ENCODE measurements around the gene EFCC1. TPM values are rescaled to one million over a fixed set of nuclear protein-coding genes. Genes with fewer than 3 reads are reported as not detected.

EFCC1 gene
- polyA plus RNA-seq, 2 of the 4 experiments (the other 2 are of a cell fraction), result 0.04 TPM; not detected in 1

DNA sequence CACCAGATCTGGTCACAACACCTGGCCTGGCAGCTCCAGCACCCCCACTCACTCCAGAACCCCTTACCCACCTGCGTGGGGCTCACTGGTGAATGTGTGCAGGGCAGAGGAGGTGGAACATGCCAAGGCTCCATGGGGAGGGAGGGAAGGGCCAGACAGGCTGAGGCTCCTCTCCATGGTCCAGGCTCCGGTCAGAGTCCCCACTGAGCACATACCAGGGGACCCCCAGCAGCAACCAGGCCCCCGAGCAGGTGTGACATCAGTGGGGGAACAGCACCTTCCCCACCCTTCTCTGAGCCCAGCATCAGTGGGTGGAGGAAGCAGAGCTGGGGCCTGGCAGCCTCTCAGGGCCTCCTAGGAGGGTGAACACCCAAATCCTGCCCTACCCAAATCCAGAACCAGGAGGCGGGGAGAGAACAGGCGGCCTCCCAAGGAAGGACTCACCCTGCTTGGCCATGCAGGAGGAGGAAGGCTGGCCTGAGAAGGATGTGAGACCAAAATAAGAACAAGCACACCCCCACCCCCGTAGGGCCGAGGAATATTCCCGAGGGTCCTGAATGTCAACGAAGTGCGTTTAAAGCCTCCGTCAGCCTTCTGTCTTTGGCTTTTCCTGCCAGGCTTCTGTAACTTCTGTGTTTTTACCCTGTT is 58.3 kb downstream of the EFCC1 start:
- Histone ChIP-seq H3K4me3 (no peak overlapping the region), H3K4me1 (no peaks in the 10 kb centered on the region), H3K27ac (no peak overlapping the region), H3K4me2 (no peak overlapping the region), H3K9me3 (no peaks in the 10 kb centered on the region)
- 74% methylated on average over 9 of the region's 11 CpGs for WGBS (ENCODE audit: missing lambda C conversion rate)
- TF ChIP-seq EP300 (IDR thresholded peaks at IDR 0.05), result no peak
- TF ChIP-seq ATOH8 (CRISPR knock-in tag; IDR thresholded peaks at IDR 0.05; ENCODE audit: low read depth), result no peak
- no peak for TF ChIP-seq EHF (CRISPR knock-in tag; IDR thresholded peaks at IDR 0.05)
- no peak for TF ChIP-seq PHF8 (IDR thresholded peaks at IDR 0.05; ENCODE audit: borderline replicate concordance, low read depth)
- no peak for TF ChIP-seq TP53 (CRISPR knock-in tag; IDR thresholded peaks at IDR 0.05)
- no peak for TF ChIP-seq FOSL2 (IDR thresholded peaks at IDR 0.05)
- no peak for TF ChIP-seq FOSL2 (CRISPR knock-in tag; IDR thresholded peaks at IDR 0.05)
- no peak for TF ChIP-seq POLR2AphosphoS2 (conservative IDR thresholded peaks at IDR 0.05; ENCODE audit: low read length)
- DNase-seq (ENCODE audit: low read depth in 1 of 2, low spot score in 1 of 2), result no peak
- POLR2A ChIA-PET, result no interaction called here
- ATAC-seq, result no peak
- FAIRE-seq, result no peak
- CTCF ChIA-PET, result interaction anchor here (0.8 to 1.2 kb wide), 2 partner anchors 8 to 89 kb away, joined by 3 to 4 read pairs; no protein-coding TSS in a partner anchor

- H3K4me3 ChIP-seq, result no peak within 1 kb of the TSS
- no peak within 1 kb of the TSS for H3K27ac ChIP-seq
- WGBS (ENCODE audit: missing lambda C conversion rate), result 84% methylated on average over 10 of the region's 13 CpGs
- ATAC-seq (no peak), DNase-seq (ENCODE audit: low read depth in 1 of 2, low spot score in 1 of 2) (no peak), FAIRE-seq (no peak)
- no peak within 1 kb of the TSS for H3K4me2 ChIP-seq
- no peaks in the 10 kb centered on the region for H3K4me1 ChIP-seq
- H3K9me3 ChIP-seq, result no peaks in the 10 kb centered on the region
- CTCF ChIA-PET, result interaction anchor here (0.8 to 1.2 kb wide), 2 partner anchors 9 to 90 kb away, joined by 3 to 4 read pairs; no protein-coding TSS in a partner anchor
- POLR2A ChIA-PET, result no interaction called here
- TF ChIP-seq EHMT2 (IDR thresholded peaks at IDR 0.05; ENCODE audit: low read depth) (no peak), RAD21 (conservative IDR thresholded peaks at IDR 0.05 in 1 of 2, IDR thresholded peaks at IDR 0.05 in 1 of 2) (no peak), TP53 (CRISPR knock-in tag; IDR thresholded peaks at IDR 0.05) (no peak), GATA3 (IDR thresholded peaks at IDR 0.05; ENCODE audit: borderline replicate concordance) (no peak), KDM1A (IDR thresholded peaks at IDR 0.05; ENCODE audit: low read depth) (no peak), RFX5 (IDR thresholded peaks at IDR 0.05) (no peak), POLR2AphosphoS2 (conservative IDR thresholded peaks at IDR 0.05; ENCODE audit: low read length) (no peak), SREBF2 (IDR thresholded peaks at IDR 0.05) (no peak), ESRRA (IDR thresholded peaks at IDR 0.05; ENCODE audit: borderline replicate concordance, low read length) (no peak), JUNB (IDR thresholded peaks at IDR 0.05) (no peak)
- TF ChIP-seq, protein P1, sequence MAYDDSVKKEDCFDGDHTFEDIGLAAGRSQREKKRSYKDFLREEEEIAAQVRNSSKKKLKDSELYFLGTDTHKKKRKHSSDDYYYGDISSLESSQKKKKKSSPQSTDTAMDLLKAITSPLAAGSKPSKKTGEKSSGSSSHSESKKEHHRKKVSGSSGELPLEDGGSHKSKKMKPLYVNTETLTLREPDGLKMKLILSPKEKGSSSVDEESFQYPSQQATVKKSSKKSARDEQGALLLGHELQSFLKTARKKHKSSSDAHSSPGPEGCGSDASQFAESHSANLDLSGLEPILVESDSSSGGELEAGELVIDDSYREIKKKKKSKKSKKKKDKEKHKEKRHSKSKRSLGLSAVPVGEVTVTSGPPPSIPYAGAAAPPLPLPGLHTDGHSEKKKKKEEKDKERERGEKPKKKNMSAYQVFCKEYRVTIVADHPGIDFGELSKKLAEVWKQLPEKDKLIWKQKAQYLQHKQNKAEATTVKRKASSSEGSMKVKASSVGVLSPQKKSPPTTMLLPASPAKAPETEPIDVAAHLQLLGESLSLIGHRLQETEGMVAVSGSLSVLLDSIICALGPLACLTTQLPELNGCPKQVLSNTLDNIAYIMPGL (CRISPR knock-in tag; IDR thresholded peaks at IDR 0.05; ENCODE audit: borderline replicate concordance), result no peak
- TF ChIP-seq, protein P2, sequence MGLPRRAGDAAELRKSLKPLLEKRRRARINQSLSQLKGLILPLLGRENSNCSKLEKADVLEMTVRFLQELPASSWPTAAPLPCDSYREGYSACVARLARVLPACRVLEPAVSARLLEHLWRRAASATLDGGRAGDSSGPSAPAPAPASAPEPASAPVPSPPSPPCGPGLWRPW (IDR thresholded peaks at IDR 0.05), result no peak
- TF ChIP-seq, protein P3, sequence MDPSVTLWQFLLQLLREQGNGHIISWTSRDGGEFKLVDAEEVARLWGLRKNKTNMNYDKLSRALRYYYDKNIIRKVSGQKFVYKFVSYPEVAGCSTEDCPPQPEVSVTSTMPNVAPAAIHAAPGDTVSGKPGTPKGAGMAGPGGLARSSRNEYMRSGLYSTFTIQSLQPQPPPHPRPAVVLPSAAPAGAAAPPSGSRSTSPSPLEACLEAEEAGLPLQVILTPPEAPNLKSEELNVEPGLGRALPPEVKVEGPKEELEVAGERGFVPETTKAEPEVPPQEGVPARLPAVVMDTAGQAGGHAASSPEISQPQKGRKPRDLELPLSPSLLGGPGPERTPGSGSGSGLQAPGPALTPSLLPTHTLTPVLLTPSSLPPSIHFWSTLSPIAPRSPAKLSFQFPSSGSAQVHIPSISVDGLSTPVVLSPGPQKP (IDR thresholded peaks at IDR 0.05; ENCODE audit: low read depth, low read length), result no peak
These were observed 59.3 kb downstream of the EFCC1 start, which contains the start of gene GP9 for GRCh38 chr3:129060276-129061022. Gene GP9 (plus strand): TSS chr3:129060779. CDS start chr3:129061740, 961 bp downstream.
